Measurements from ENCODE around the gene ZDHHC3.
A peak's percentile ranks its signal among the peaks of the same experiment; 100 is the strongest.

ZDHHC3 gene, protein sequence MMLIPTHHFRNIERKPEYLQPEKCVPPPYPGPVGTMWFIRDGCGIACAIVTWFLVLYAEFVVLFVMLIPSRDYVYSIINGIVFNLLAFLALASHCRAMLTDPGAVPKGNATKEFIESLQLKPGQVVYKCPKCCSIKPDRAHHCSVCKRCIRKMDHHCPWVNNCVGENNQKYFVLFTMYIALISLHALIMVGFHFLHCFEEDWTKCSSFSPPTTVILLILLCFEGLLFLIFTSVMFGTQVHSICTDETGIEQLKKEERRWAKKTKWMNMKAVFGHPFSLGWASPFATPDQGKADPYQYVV

DNA sequence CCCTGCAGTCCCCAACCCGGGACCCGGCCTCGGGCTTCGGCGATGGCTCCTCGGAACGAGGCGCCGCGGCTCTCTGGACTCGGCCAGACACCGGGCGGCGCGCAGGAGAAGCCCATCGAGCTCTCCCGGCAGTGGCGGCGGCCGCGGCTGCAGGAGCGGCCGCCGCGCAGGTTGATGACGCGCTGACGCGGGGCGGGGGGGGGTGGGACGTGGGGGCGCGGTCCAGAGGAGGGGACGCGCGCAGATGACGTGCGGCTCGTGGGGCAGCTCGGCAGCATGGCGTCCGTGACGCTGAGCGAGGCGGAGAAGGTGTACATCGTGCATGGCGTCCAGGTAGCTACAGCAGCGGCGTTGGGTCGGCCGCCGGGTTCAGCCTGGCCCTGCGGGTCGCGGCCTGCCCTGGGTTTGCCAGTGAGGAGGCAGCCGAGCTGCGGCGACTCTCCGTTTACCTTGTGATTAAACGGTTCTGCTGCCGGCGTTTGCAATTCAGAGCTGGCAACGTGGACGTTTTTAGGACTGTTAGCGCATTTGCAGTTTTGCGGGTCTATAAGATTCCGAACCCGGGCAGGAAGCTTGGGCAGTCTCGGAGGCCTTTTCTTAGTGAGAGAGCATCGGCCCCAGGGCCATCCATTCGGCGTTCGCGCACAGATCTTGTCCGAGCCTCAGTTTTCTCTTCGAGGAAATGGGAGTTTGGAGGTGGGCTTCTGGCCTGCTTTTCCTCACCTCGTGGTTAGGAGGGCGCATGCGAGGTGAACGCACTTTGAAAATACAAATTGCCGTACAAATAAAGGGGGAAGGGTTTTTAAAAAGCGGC is at the start of gene ZDHHC3, which contains the start of gene EXOSC7:
Gene ZDHHC3 (minus strand): TSS at position 173 of the 814 bp plus-strand sequence. CDS start 16,738 bp downstream, outside the sequence.
Gene EXOSC7 (plus strand): TSS at position 243 of the 814 bp plus-strand sequence. CDS start 34 bp downstream, at position 277.
- peak; percentile 66 for DNase-seq (ENCODE audit: low read depth)

- no peak for DNase-seq (ENCODE audit: low read depth)
Measured at GRCh38 chr3:45024542-45025255, 48.7 kb upstream of the ZDHHC3 start.

DNA sequence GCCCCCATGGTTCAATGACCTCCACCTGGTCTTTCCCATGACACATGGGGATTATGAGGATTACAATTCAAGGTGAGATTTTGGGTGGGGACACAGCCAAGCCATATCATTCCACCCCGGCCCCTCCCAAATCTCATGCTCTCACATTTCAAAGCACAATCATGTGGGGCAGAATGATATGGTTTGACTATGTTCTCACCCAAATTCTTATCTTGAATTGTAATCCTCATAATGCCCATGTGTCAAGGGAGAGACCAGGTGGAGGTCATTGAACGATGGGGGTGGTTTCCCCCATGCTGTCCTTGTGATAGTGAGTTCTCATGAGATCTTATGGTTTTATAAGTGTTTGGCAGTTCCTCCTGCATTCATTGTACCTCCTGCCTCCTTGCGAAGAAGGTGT is 47.7 kb upstream of the ZDHHC3 start:
- no peak for DNase-seq (ENCODE audit: low read depth)

- no peak for DNase-seq (ENCODE audit: low read depth)
Measured at GRCh38 chr3:45021524-45022297, 45.7 kb upstream of the ZDHHC3 start.

GRCh38 chr3:45020534-45020933 is 44.6 kb upstream of the ZDHHC3 start:
- no peak for DNase-seq (ENCODE audit: low read depth)

- DNase-seq (ENCODE audit: low read depth): no peak
Measured at GRCh38 chr3:45017821-45018220, 41.8 kb upstream of the ZDHHC3 start.

DNA sequence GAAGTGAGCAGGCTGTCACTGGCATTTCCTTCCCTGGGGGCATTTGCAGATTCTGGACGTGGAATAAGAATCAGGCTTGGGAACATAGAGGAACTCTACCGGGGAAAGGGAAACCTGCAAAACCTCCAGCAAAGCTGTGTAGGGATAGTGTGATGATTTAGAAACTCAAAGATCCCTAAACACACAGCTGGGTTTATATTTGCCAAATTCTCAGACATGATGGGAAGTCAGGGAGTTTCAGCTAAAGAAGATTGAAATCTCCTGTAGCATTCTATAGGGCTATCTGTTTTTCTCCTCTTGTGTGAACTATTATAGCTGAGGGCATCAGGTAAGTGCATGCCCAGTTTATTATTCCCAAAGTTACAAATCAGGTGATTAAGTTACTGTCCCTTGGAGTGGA is 40.9 kb upstream of the ZDHHC3 start:
- DNase-seq (ENCODE audit: low read depth): no peak

- no peak for DNase-seq (ENCODE audit: low read depth)
Measured at GRCh38 chr3:45012577-45012976, 36.6 kb upstream of the ZDHHC3 start.

- no peak for DNase-seq (ENCODE audit: low read depth)
Measured at GRCh38 chr3:45011756-45012508, 36.0 kb upstream of the ZDHHC3 start.

DNA sequence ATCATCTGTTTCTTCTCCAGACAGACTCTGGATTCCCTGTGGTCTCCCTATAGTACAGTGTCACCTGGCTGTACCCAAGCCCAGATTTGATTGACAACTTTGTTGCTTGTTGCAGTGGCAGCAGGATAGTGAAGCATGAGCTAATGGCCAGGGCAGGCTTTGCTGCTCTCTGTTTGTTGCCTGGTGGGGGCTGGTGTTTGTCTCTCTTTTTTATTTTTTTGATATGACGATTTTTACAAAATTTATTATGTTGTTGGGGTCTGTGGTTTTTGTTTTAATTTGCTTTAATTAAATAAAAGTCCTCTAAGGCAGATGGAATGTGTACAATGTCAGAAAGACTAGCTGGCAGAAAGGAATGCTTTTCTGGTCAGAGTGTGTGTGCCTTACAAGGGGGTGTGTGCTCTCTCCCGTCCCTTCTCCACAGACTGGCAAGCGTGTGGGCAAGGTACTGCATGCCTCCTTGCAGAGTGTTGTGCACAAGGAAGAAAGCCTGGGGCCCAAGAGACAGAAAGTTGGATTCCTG is 34.9 kb upstream of the ZDHHC3 start:
- DNase-seq (ENCODE audit: low read depth): no peak

DNA sequence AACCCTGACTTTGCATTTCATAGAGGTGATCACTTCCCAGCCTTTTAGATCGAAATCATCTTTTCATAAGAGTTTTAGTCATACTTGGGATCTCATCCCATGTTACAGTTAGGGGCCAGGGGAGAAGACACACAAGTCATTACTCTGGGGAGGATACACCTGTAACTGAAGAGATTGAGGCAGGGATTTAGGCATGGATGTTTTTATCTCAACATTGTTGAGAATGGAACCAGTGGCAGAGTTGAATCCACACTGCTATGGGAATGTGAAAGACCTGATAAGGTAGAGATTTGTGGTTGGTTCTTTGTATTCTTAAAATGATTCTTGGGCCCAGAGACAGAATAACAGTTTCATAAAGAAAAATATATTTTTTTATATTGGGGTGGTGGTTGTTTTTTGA is 33.9 kb upstream of the ZDHHC3 start:
- DNase-seq (ENCODE audit: low read depth): no peak

GRCh38 chr3:45008117-45008516 is 32.1 kb upstream of the ZDHHC3 start:
- no peak for DNase-seq (ENCODE audit: low read depth)

DNA sequence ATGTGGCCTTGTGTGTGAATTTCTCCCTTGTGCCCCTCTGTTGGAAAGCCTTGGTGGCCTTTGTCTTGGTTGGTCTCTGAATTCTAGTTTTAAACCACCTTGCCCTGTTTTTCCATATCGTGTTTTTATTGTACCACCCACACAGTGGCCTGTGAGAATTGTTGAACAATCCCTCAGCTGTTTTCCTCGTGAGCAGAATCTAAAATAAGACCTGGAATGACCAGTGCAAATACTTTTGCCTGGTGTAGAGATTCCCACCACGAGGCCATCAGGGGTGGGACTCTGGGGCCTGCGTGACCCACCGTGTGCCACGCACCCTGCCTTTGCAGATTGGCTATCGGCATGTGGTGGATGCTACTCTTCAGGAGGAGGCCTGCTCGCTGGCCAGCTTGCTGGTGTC is 31.1 kb upstream of the ZDHHC3 start:
- DNase-seq (ENCODE audit: low read depth): no peak

DNA sequence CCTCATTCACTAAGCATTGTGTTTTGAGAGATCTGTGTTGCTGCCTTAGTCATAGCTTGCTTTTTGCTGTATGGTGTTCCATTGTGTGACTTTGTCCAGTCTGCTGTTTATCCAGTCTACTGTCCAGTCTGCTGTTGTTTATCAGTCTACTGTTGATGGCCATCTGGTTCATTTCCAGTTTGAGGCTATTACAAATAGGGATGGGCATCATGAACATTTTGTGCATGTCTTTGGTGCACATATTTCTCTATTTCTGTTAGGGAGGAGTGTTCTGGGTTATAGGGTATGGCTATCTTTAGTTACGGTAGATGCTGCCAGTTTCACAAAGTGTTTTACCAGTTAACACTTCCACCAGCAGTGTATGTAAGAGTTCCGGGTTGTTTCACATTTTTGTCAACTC is 27.9 kb upstream of the ZDHHC3 start:
- DNase-seq (ENCODE audit: low read depth): no peak

- DNase-seq (ENCODE audit: low read depth): no peak
Measured at GRCh38 chr3:45003406-45003805, 27.4 kb upstream of the ZDHHC3 start.

DNA sequence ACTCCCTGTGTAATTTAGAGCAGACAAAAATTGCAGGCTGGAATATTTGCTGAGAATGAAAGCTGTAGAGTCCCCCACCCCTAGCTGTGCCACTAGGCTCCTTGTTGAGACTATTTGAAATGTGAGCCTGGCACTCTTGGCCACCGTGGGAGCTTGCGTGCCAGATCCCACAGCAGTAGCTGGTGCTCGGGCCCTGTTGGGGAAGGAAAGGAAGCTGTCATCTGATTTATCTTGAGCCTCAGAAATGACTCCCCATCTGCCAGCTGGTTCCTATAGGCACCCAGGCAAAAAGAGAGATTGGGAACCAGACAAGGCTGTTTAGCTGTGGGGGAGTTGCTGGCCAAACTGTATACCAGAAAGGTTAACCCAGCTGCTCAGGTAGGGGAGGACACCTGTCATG is 26.7 kb upstream of the ZDHHC3 start:
- DNase-seq (ENCODE audit: low read depth): no peak

DNA sequence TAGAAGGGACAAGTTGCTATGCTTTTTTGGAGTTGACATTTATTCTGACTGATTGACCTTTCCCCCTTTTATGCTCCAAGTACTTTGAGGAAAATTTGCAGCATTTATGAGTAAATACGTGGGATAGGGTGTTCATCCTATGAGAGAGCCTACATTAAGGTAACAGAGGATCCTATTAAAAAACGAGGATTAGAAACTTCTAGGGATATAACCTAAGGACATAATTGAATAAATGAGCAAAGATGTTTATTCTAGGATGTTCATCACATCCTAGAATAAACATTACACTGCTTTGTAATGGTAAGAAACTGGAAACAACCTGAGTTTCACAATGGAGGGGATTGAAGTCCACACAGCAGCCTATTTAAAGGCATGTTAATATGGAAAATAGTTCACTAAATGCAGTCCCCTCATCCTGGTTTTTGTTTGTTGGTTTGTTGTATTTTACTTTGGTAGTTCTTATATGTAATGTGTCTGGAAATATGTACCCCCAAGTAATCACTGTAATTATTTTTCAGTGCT is 26.2 kb upstream of the ZDHHC3 start:
- no peak for DNase-seq (ENCODE audit: low read depth)

DNA sequence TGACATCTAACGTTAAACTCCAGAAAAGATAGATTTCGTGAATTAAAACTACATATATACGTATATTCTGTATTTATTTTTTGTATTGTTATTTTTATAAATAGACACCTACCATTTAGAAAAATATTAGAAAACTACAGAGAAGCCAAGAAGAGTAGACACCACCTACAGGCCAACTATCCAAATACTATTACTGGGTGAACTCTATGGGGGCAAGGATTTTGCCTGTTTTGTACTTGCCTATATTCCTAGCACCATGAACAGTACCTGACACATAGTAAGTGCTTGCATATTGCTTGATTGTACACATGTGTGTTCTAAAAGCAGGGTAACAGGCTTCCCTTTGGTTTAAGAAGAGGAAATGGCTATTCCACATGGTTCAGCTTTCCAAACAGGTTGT is 25.8 kb upstream of the ZDHHC3 start:
- no peak for DNase-seq (ENCODE audit: low read depth)

DNA sequence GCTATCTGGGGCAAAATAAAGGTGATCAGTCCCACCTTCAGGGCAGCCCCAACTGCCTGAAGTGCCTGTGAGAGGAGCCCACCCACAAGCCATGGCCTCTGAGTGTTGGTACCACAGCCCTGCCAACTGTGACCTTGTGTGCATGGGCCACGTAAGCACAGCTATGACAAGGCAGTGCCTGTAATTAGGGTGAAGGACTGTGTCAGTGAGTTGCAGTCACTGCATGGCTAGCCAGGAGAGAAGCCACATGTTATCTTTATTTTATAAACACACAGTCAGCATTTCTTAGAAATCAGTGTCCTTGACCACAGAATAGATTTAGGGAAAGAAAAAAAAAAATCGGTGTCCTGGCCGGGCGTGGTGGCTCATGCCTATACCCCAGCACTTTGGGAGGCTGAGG is 24.8 kb upstream of the ZDHHC3 start:
- no peak for DNase-seq (ENCODE audit: low read depth)

DNA sequence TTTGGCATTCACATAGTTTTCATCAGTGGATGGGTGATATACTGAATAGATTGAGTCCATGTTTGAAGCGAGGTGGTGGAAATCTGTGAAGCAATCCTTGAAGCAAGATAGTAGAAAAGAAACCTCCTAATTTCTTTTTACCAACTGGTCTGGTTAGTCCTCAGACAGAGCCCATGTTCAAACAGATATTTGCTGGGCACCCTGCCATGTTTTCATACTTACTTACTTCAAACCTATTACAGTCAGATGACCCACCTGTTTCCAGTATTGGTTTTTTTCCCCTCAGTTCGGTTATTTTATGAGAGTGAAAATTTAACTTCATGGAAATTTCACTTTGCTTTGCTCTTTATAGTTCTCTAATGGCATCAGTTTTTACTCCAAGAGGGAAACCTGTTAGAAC is 23.8 kb upstream of the ZDHHC3 start:
- no peak for DNase-seq (ENCODE audit: low read depth)

- no peak for DNase-seq (ENCODE audit: low read depth)
Measured at GRCh38 chr3:44996556-44996969, 20.6 kb upstream of the ZDHHC3 start.

Data from stimulated activated CD8-positive, alpha-beta memory T cell treated with anti-CD3 and anti-CD28 coated beads, Interleukin-7, amount 100 ng/mL, for 24 hours (primary cell).